Measurements from ENCODE around the gene SLC29A1.
A peak's percentile ranks its signal among the peaks of the same experiment; 100 is the strongest.
"Not testable (repeated sequence)": the region's sequence is repeated elsewhere in the genome, so short reads cannot be mapped to it uniquely, and the experiment has no call there.

SLC29A1 gene

GRCh38 chr6:44222486-44223318, 693 bp upstream of the SLC29A1 start:
- DNase-seq, result no peak

- DNase-seq, result peak in 1 of 14 donors; percentile 57
Observed at GRCh38 chr6:44224029-44224964, 902 bp downstream of the SLC29A1 start.

- DNase-seq, result no peak
Observed at GRCh38 chr6:44224965-44225305, 1.5 kb downstream of the SLC29A1 start.

GRCh38 chr6:44225579-44226325, 2.4 kb downstream of the SLC29A1 start:
- DNase-seq, result no peak

- peak in 1 of 14 donors; percentile 53 for DNase-seq
Observed at GRCh38 chr6:44226368-44227147, 3.2 kb downstream of the SLC29A1 start.

- no peak for DNase-seq
Observed at GRCh38 chr6:44227148-44227793, 3.9 kb downstream of the SLC29A1 start.

- DNase-seq, result no peak
Observed at GRCh38 chr6:44228031-44228430, 4.6 kb downstream of the SLC29A1 start.

- DNase-seq, result no peak
Observed at GRCh38 chr6:44228433-44228832, 5.0 kb downstream of the SLC29A1 start.

- DNase-seq, result no peak
Observed at GRCh38 chr6:44228836-44229235, 5.4 kb downstream of the SLC29A1 start.

- no peak for DNase-seq
Observed at GRCh38 chr6:44229376-44230033, 6.1 kb downstream of the SLC29A1 start.

- no peak for DNase-seq
Observed at GRCh38 chr6:44230034-44230675, 6.8 kb downstream of the SLC29A1 start.

GRCh38 chr6:44231426-44231825, 8.0 kb downstream of the SLC29A1 start:
- DNase-seq, result not testable (repeated sequence)

GRCh38 chr6:44232676-44233566, 9.5 kb downstream of the SLC29A1 start:
- peak in 2 of 14 donors; percentile 40 to 46 for DNase-seq

GRCh38 chr6:44233567-44234100, 10.2 kb downstream of the SLC29A1 start:
- no peak for DNase-seq

GRCh38 chr6:44234101-44235025, 11.0 kb downstream of the SLC29A1 start:
- peak in 12 of 14 donors; percentile 62 to 88 (median 81) for DNase-seq

GRCh38 chr6:44235269-44235668, 11.9 kb downstream of the SLC29A1 start:
- no peak for DNase-seq

GRCh38 chr6:44235891-44236516, 12.6 kb downstream of the SLC29A1 start:
- DNase-seq, result no peak

Measured in C1 segment of cervical spinal cord (tissue), 14 donors.